Calu3 (cell line): ENCODE data around the gene COPB1. TPM values are rescaled to one million over a fixed set of nuclear protein-coding genes. Genes with fewer than 3 reads are reported as not detected.
A peak's percentile ranks its signal among the peaks of the same experiment; 100 is the strongest.
"Not testable (repeated sequence)": the region's sequence is repeated elsewhere in the genome, so short reads cannot be mapped to it uniquely, and the experiment has no call there.

Source experiments
- BruUV-seq: library from RNA; stranded (reverse); fragments of 400-500 nt; replicated peaks from 2 replicates; lab custom pipeline; 2021; lab: Mats Ljungman, UMichigan
- CTCF ChIA-PET: fragments of 300-600 bp; sonication (Branson Sonifier 250); formaldehyde crosslinking; loops from one replicate; lab custom pipeline; 2022; ENCODE audit warnings: antibody characterized with exemption; lab: Charles Lee
- DNase-seq: peaks from one replicate; pipeline ENCODE4 v3.0.0; 2022
- H3K27ac Mint-ChIP-seq: one replicate; pipeline ENCODE4 v1.8.0; 2022; ENCODE audit warnings: mixed read lengths; ENCODE audit not compliant: unreplicated experiment
- H3K27me3 Mint-ChIP-seq: one replicate; pipeline ENCODE4 v1.8.0; 2022; ENCODE audit warnings: mixed read lengths; ENCODE audit not compliant: unreplicated experiment
- H3K36me3 Mint-ChIP-seq: one replicate; pipeline ENCODE4 v1.8.0; 2022; ENCODE audit warnings: mild to moderate bottlenecking, moderate library complexity, mixed read lengths; ENCODE audit not compliant: insufficient read depth, unreplicated experiment
- H3K4me1 Mint-ChIP-seq: one replicate; pipeline ENCODE4 v1.8.0; 2022; ENCODE audit warnings: mild to moderate bottlenecking, low read depth, mixed read lengths; ENCODE audit not compliant: unreplicated experiment
- H3K4me3 Mint-ChIP-seq: one replicate; pipeline ENCODE4 v1.8.0; 2022; ENCODE audit warnings: mild to moderate bottlenecking, low read depth, moderate library complexity, mixed read lengths; ENCODE audit not compliant: unreplicated experiment
- H3K9me3 Mint-ChIP-seq: one replicate; pipeline ENCODE4 v1.8.0; 2022; ENCODE audit warnings: low read depth, mixed read lengths; ENCODE audit not compliant: unreplicated experiment
- intact Hi-C: fragments of 100-400 bp; cut with micrococcal nuclease; formaldehyde crosslinking; loops from one replicate; pipeline ENCODE4 v1.10.0; 2022; ENCODE audit not compliant: unreplicated experiment
- total RNA-seq: library from RNA; stranded (reverse); gene quantifications from 2 replicates; pipeline ENCODE4 v1.2.3, GENCODE V29; 2022
- TF ChIP-seq, protein P1 (sequence below): fragments of 200-600 bp; IDR thresholded peaks from one replicate; pipeline ENCODE4 v1.8.0; 2022; ENCODE audit warnings: antibody characterized with exemption; ENCODE audit not compliant: unreplicated experiment

Gene COPB1
- total RNA-seq, 1 experiment from 2014 or later, result 95.5 TPM

DNA sequence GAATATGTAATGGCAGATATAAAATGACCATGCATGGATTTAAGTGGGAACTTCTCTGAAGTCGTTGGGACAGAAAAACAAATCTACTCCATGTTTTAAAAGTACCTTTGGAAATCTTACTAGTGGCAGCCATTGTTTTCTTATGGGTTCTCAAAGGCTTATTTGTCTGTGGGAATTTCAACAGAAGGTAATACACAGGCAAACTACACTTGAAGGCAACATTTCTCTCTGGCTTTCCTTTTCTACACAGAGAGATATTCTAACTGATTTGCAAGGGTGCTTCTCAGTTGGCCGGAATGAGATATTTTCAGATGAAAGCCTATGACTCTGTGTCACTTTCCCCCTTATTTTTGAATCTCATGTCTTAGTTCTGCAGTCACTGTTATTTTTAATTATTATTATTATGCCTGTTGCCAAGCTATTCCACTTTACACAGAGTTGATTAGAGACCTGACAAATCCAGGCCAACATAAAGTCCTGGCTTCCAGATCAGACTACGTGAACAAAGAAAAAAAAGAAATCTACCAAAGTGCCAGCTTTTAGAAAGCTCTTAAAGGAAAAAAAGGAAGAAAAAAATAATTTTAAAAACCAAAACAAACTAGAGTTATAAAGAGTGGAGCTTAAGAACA is 39.4 kb upstream of the COPB1 start:
- H3K27me3 Mint-ChIP-seq, result no peaks in the 10 kb centered on the region
- H3K36me3 Mint-ChIP-seq, result no peaks in the 10 kb centered on the region
- CTCF ChIA-PET, result no interaction called here
- H3K4me1 Mint-ChIP-seq, result no peaks in the 10 kb centered on the region
- BruUV-seq, result no TSS peak
- intact Hi-C loops, result loop anchor here (5.0 kb wide), 2 partner anchors 233 to 368 kb away; no protein-coding TSS in a partner anchor
- H3K9me3 Mint-ChIP-seq, result no peaks in the 10 kb centered on the region
- H3K27ac Mint-ChIP-seq, result no peak overlapping the region
- H3K4me3 Mint-ChIP-seq, result no peak overlapping the region
- DNase-seq, result no peak
- TF ChIP-seq, protein P1, sequence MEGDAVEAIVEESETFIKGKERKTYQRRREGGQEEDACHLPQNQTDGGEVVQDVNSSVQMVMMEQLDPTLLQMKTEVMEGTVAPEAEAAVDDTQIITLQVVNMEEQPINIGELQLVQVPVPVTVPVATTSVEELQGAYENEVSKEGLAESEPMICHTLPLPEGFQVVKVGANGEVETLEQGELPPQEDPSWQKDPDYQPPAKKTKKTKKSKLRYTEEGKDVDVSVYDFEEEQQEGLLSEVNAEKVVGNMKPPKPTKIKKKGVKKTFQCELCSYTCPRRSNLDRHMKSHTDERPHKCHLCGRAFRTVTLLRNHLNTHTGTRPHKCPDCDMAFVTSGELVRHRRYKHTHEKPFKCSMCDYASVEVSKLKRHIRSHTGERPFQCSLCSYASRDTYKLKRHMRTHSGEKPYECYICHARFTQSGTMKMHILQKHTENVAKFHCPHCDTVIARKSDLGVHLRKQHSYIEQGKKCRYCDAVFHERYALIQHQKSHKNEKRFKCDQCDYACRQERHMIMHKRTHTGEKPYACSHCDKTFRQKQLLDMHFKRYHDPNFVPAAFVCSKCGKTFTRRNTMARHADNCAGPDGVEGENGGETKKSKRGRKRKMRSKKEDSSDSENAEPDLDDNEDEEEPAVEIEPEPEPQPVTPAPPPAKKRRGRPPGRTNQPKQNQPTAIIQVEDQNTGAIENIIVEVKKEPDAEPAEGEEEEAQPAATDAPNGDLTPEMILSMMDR, result no peak

DNA sequence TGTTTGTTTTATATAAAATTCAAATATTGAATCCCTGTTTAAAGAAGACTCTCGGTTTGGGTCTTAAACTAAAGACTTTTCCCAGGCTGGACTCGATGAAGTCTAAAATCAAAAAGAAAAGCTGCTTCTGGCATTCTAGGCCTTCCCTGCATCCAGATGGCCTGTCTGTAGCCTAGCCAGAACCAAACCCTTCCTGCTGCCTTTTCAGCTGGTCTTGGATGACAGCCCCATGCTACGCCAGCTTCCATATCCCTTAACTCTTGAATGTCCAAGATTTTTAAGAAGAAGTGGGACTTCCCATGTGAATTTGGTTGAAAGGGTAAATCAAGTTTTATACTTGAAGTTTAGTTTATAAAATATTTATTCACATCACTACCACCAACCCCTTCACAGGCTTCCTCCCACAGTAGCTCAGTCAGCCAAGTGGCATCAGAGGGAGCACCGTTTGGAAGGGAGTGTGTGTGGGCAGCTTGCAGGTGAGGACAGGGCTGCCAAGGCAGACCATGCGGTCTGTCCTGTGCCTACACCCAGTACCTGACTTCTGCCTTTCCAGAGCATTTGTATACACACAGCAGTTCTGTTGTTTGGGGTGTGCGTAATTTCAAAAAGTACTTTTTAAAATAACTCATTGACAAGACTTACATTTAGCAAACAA is 38.8 kb upstream of the COPB1 start:
- CTCF ChIA-PET, result no interaction called here
- Mint-ChIP-seq H3K9me3 (no peaks in the 10 kb centered on the region), H3K4me1 (no peaks in the 10 kb centered on the region), H3K4me3 (no peak overlapping the region), H3K27me3 (no peaks in the 10 kb centered on the region), H3K36me3 (no peaks in the 10 kb centered on the region), H3K27ac (no peak overlapping the region)
- no TSS peak for BruUV-seq
- TF ChIP-seq, protein P1, result no peak
- intact Hi-C loops, result loop anchor here (5.0 kb wide), 2 partner anchors 234 to 369 kb away; no protein-coding TSS in a partner anchor
- no peak for DNase-seq

DNA sequence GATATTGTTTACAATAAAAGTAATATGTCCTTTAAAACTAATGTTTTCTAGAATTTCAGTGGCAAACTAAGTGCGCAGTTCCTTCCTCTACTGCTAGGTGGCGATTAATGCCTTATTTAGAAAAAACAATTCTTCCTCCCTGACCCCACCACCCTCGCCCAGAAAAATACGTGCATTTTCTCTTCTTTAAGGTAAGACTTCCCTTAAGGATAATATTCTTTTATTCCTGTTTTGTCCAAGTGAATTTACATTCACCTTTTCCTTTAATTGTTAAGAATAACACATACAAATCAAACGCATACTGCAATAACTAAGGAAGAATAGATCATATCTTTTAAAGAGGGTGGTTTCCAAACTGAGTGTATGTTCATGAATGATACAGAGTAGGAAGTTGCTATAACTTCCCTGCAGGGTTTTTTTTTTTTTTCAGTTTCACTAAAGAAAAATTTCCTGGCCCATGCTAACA is 37.6 kb upstream of the COPB1 start:
- no peaks in the 10 kb centered on the region for H3K4me1 Mint-ChIP-seq
- H3K36me3 Mint-ChIP-seq, result no peaks in the 10 kb centered on the region
- no peak overlapping the region for H3K27ac Mint-ChIP-seq
- BruUV-seq, result no TSS peak
- H3K9me3 Mint-ChIP-seq, result no peaks in the 10 kb centered on the region
- CTCF ChIA-PET, result interaction anchor here (1.5 kb wide), 1 partner anchor 371 kb away, joined by 3 read pairs; no protein-coding TSS in a partner anchor
- no peak overlapping the region for H3K4me3 Mint-ChIP-seq
- TF ChIP-seq, protein P1, result peak; percentile 72
- peak; percentile 22 for DNase-seq
- no peaks in the 10 kb centered on the region for H3K27me3 Mint-ChIP-seq
- intact Hi-C loops, result loop anchor here (2.0 to 5.0 kb wide), 3 partner anchors 108 to 370 kb away; no protein-coding TSS in a partner anchor

DNA sequence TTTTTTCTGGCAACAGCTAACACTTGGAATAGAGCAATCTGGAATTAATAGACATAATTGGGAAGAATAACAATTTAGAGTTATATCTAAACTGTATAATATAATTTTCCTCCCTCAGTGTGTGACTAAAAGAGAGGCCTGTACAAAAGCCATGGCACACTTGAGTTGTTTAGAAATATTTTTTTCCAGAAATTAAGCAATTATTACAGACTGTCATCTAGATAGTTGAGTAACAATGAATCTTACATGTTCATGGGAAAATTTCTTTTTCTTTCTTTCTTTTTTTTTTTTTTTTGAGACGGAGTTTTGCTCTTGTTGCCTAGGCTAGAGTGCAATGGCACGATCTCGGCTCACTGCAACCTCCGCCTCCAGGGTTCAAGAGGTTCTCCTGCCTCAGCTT is 35.6 kb upstream of the COPB1 start:
- BruUV-seq, H3K9me3 Mint-ChIP-seq, H3K27me3 Mint-ChIP-seq, H3K4me1 Mint-ChIP-seq, CTCF ChIA-PET, DNase-seq, H3K36me3 Mint-ChIP-seq, H3K4me3 Mint-ChIP-seq, H3K27ac Mint-ChIP-seq: not testable (repeated sequence)
- intact Hi-C loops, result loop anchor here (5.0 kb wide), 2 partner anchors 237 to 372 kb away; no protein-coding TSS in a partner anchor
